KBM-7 (cell line): ENCODE data around the gene ACOT7.

Experiments used
- DNase-seq: peaks from one replicate; pipeline ENCODE4 v3.0.0-alpha.2; 2015
- in situ Hi-C: fragments of 300-500 bp; cut with MboI; formaldehyde crosslinking; loops from 2 replicates; pipeline ENCODE4 v1.14.3; 2020; ENCODE audit warnings: low sequenced_read_pairs, low pct_unique_long_range_greater_than_20kb, mixed read lengths

ACOT7 gene

DNA sequence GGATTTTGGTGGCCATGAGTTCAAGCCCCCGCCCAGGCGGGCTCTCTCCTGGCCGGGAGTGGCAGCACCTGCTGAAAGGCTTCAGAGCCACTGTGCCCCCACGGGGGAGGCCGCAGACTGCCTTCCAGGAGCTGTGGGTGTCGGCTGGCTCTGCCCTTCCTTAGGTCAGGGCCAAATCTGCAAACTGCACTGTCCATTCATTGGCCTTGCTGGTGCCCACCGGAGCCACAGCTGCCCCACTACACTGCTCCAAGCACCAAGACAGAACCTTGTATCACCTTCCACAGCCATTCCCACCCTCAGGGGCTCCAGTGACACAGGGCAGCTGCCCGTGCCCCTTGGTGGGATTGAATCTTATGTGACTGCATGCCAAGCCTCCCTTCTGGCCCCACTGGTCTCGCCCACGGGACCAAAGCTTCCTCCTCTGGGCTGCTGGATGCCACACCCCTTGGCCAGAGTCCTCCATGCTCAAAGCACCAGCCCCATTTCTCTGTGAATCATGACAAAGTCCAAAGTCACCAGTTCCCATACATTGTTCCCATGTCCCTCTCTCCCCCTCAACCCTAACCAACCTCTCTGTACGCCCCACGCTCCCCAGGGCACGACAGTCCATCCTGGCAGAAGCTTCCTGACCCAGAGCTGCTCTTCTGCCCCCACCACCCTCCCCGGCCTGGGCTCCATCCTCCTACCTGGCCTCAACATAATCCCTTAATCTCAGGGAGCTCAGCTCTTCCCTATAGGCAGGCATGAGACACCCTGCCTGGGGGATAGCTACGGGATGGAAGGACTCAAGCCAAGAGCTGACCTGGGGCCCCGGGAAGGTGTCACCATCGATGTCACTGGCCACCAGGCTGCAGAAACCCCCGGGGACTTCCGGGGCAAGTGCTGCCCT lies 111.8 kb downstream of the ACOT7 start:
- in situ Hi-C loops: no loop called here
- no peak for DNase-seq

DNA sequence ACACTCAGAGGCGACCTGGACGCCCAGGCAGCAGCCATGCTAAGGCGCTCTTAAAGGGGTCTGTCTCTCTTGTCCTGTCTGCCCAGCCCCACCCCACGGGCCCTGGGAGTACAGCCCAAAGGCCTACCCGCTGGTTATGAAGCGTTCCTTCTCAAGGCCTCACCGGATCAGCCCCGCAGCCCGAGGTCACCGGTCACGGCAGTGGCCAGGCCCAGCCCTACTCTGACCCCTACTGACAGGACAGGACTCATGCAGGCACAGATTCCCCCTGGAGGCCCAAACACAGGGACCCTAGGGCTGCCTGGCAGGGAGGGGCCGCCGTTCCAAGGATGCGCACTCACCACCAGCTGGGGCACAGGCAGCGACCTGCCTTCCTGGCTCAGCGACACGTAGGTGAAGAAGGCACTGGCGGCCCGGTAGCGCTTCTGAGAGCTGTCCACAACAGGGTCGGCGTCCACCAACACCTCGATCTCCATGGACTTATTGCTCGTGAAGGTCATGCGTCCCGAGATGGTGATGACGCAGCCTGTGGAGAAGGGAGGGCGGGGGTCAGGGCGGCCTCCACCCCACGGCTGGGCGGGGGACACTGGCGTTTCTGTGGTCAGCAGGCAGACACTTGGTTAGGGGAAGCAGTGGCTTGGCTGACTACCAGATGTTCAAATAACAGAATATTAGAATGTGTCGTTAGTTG lies 112.7 kb downstream of the ACOT7 start:
- DNase-seq: no peak
- in situ Hi-C loops: no loop called here

DNA sequence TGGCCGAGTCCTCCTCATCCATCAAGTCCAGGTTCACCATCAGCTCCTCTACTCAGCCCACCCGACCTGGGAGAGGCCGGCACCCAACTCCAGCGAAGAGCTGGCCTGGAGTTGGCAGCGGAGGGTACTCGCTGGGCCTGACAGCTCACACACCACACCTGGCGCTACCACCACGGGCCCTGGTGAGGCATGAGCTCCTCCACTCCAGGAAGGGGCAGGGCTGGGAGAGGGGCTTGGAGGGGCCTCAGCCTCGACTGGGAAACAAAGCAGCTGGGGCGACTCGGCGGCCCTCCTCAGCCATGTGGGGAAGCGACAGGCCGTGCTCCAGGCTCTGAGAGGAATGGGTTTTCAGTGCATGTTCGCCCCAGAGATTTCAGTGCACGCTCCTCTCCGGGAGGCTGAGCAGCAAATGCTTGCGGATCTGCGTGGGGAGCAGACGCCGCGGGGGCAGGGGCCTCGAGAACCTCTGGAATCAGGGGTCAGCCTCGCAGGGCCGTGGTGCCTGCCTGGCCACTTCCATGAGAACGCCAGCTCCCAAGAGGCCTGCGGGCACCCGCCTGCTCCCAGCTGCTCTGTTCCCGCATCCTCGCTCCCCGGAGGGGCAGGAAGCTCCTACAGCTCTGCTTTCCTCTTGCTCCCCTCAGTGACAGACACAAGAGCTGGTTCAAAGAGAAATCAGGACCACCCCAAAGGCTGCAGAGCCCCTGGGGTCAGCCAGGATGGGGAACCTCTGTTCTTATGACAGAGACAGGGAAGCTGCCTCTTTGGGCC lies 113.8 kb downstream of the ACOT7 start:
- no peak for DNase-seq
- in situ Hi-C loops: no loop called here

DNA sequence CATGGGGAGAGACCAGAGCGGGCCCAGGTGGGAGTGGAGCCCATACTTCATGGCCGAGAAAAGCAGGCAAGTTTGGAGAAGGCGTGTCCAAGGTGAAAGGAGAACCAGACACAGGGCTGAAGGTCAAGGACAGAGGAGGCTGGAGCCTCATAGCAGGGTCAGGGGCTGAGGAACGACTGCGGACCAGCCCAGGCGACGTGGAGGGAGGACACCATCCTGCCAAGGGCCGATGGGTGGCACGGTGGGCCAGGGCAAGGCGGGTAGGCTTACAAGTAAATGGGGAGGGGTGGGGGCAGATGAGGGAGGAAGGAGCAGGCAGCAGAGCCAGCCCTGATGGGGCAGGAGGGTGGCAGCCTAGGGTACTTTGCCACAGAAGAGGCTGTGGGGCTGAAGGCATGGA lies 114.5 kb downstream of the ACOT7 start:
- in situ Hi-C loops: no loop called here

DNA sequence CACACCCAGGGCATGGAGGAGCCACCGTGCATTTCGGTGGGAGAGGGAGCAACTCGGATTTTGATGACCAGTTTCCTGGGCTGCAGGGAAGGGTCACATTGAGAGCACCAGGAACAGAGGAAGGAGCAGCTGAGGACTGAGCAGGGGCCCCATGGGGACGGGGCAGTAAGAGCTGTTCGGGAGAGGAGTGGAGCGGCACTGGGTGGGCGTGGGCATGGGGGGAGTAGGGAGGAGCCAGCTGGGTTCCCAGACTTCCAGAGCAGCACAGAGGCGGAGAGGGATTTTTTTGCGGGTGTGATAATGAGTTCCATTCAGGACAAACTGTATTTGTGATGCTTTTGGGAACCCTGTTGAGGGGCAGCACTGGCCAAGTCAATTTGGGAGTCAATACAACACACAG lies 115.3 kb downstream of the ACOT7 start:
- no peak for DNase-seq
- in situ Hi-C loops: no loop called here

More for the DNA sequence above, 114.5 kb downstream of the ACOT7 start:
- DNase-seq: no peak

DNA sequence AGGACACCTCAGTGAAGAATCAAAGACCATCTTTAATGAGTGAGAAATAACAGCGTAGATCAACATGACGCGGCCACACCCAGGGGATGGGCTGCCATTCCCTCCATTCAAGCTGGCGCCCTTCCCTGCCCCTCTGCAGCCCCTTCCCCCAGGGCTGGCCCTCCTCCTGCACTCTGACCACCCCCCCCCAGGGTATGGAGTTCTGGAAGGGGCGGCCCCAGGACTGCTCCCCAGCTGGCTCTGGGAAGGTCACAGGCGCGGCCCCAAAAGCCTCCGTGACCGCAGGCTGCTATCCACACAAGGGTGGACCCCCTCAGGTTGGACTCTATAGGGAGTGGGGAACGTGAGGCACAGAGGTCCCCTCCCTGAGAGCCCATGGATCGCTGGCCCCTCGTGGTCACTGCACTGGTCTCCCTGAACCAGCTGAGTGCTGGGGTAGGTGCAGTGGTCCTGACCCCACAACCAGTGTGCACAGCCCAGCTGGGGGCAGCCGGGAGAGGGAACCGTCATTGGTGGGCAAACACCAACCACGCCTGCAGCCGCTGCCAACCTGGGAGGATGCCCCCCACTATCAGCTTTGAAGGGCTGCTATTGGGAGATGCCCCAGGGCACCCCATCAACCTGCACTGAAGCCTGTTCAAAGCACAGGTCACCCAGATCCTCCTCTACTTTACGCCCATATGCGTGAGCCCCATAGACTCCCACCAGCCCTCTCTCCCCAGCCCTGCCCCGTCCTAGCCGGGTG lies 116.6 kb downstream of the ACOT7 start:
- no peak for DNase-seq
- in situ Hi-C loops: no loop called here

DNA sequence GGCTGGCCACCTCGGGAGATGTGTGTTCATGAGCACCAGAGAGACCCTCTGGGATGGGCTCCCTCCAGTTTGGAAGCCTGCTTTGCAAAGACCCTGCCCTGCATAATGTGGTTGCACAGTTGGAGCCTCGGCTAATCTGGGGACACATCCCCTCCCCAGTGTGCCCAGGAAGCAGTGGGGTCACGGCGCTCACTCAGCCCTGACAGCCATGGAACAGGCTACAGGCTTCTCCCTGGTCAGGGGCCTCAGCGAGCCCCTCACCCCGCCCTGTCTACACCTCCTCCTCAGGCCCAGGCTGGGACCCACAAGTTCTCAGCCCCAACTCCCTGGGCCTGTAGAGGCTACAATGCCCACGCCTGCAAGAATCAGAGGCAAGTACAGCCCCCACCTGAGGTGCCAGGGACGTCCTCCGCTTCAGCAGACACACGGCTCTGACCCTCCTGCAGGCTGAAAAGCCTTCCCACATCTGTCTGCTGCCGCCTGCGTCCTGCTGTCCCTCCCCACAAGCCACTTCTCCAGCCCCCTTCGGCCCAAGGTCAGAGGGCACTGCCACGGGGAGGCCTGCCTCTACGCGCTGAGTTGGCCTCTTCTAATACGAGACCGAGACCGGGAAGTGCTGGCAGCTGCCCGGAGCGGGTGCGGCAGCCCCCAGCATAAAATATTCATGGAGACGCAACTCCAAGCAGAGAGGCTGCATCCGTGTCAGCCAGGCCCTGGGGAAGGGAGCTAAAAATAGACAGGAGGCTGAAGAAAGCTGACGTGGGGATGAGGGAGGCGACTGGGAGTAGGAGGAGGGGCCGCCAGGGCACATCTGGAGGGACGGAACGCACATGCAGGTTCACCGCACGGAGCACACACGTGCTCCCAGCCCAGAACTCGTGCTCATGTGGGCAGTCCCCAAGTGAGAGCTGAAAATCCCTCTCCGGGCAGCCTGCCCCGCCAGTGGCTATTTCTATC lies 117.5 kb downstream of the ACOT7 start:
- in situ Hi-C loops: no loop called here
- no peak for DNase-seq

DNA sequence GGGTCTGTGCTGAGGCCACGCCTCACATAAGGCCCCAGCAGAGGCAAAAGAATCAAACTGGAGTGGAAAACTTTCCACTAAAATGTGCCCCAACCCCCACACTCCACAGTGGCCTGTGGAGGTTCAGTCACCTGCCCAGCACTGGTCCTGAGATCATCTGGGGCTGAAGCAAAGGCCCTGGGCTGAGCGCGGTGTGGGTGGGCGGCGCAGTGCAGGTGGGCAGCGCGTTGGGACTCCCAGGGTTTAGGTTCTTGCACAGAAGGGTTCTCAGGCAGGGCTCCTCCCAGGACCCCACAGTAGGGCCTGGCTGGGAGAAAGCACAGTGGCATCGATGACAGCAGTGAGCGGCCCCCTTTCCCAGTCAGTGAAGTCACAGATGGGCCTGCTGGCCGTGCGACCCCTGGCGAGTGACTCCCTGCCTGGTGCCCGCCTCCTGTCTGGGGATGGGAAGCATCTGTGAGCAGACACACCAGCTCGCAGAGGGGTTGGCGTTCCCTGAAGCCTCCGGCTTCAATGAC lies 118.9 kb downstream of the ACOT7 start:
- in situ Hi-C loops: no loop called here
- DNase-seq: no peak

DNA sequence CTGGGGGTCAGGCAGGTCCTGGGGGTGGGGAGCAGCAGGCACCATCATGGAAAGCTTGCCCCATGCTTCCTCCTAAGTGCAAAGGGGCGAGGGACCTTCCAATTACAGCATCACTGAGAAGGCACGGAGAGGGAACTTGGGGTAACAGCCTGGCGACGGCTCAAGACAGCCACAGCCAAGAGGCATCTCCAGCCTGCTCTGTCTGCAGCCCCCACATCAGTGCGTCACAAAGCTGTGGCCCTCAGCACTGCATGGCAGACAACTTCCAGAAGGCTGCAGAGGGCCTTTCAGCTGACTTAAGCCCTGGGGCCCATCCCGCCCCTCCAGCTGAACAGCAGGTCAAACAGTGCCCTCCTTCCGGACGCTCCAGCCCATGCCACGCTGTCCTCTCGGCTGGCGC lies 119.5 kb downstream of the ACOT7 start:
- no peak for DNase-seq
- in situ Hi-C loops: no loop called here

DNA sequence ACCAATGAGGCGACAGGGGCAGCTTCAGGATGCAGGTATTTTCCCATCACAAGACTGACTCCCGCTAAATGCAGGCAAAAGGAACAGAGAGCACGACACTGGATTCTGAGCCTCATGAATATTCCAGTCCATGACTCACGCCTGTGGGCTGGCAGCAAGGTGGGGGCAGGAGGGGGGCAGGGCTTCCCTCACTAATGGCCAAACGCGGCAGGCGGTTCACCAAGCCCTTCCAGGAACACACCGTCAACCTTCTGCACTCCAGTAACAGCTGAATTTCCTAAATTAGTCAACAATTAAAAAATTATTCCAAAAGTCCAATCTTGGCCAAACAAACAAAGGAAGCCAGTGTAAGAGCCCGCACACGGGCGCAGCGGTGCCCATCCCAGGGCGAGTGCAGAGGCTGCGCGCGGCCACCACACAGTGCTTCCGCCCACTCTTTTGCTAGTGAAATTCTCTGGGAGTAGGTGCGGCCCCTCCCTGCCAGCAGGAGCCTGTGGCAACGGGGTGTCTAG lies 120.1 kb downstream of the ACOT7 start:
- in situ Hi-C loops: no loop called here
- no peak for DNase-seq

DNA sequence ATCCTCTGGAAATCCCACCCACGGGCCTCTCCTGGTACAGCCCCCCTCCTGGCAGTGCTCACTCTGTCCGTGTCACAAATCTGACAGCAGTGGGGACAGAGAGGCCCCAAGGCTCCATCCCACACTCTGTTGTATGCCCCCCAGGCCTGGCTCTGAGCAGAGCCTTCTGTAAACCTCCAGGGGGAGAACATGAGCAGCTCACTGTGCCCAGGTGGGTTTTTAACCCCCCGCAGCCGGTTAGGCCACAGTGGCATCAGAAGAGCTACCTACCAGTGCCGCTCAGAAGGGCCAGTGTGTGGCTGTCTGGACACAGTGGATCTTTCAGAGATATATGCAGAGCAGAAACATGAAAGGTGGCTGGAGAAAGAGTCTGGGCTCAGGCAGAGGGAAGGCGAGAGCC lies 120.7 kb downstream of the ACOT7 start:
- in situ Hi-C loops: no loop called here

DNA sequence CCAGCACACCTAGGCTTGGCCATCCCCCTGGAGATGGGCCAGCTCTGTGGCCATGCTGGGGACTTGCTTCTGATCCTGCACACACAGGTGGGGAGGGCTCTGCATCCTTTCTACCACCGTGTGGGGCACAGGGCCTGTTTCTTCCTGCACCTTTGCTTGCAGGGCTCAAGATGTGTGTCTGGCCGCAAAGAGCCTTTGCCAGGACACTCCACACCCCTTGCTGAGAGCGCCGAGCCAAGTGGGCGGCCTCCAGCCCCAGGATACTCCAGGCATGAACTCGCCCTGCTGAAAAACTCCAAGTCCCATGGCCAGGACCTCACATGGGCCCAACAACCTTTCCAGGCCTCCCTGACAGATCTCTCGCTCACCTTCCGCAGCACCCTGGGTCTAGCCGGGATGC lies 121.1 kb downstream of the ACOT7 start:
- in situ Hi-C loops: no loop called here
- no peak for DNase-seq

More for the DNA sequence above, 120.7 kb downstream of the ACOT7 start:
- no peak for DNase-seq

DNA sequence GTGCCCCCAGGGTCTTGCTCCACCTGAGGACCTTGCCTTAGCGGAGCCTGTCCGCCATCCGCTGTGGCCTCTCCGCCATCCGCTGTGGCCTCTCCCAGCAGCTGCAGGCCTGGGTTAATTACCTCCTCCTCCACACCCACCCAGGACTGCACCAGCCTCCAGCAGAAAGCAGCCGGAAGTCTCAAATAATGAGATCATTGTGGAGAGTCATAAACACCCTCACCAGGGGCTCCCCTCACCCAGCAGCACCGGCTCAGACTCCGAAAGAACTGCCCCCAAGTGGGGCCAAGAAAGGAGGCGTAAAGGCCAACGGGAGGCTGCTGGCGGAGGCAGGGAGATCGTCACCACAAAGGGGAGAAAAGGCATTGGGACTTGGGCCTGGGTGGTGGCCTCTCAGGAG lies 122.0 kb downstream of the ACOT7 start:
- in situ Hi-C loops: no loop called here
- no peak for DNase-seq

DNA sequence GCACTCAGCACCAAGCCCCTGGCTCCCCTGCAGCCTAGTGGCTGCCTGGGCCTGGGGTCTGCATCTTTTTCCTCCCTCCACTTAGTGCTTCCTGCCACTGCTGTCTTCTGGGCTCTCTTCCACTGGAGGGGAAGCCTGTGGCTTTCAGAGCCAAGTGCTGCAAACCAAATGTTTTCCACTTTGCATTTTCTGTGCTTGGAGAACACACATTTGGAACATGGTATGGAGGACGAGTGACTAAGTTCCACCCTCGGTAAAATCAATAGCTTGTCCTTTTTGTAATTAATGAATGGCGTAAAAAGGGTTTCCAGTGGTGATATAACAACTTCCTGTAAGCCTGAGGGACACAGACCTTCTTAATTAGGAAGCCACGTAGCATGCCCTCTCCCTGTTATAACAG lies 122.6 kb downstream of the ACOT7 start:
- DNase-seq: no peak
- in situ Hi-C loops: no loop called here

DNA sequence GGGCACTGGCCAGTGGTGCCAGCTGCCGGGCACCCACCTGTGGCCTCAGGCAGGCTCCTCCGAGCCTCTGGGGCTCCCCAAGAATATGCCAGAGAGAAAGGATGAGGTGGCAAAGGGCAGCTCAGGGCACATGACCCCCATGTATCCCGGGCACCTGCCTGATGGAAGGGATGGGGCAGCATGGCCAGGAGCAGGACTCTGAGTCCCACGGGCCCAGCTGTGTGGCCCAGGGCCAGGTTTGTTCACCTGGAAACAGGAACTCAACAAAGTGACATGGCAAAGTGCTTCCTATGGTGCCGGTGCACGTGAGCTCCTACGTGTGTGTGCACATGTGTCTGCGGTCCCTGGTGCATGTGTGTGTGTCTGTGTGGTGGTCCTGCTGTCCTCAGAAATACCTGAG lies 123.2 kb downstream of the ACOT7 start:
- DNase-seq: no peak
- in situ Hi-C loops: no loop called here

DNA sequence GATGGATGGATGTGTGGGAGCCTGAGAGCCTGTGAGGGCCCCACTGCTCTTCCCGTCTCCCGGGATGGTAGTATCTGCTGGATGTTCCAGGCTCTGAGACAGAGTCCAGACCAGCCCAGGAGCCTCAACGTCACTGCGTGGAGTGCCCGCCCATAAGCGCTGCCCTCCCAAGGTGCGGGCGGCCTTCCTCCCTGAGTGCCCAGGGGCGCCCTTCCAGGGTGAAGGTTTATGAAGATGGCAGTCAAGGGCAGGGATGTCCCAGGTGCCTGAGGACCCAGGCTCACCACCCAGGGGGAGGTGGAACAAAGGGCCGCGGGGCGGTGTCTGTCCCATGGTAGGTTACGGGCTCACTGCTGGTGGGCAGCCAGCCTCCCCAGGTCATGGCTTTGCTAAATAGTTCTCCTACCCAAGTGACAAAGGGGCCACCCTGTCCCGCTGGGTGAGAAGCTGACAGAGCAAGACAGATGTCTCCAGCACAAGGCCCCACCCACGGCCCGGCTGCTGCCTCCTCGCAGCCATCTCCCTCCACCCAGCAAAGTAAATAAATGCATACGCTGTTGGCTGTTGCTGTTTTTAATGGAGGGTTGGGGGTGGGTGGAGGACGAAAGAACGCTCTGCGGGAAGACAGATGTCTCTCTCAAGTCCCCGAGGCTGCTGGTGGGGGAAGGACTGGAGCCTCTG lies 123.7 kb downstream of the ACOT7 start:
- DNase-seq: no peak
- in situ Hi-C loops: no loop called here

DNA sequence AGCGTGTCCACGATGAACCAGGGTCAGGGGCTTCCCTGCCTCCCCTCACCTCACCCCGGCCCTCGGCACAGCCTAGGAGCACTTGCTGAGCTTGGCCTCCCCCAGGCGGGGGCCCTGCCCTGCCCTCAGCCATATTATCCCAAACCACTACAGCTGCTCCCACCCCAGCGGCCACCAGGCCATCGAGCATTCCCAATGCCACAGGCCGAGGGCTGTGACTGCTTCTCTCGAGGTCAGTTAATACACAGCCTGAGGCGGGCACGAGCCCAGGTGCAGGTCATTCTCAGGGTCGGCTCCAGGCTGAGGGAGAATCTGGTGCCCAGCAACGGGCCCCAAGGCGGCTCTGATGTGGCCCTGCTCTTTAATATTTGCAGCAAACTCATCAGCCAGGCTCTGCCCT lies 124.3 kb downstream of the ACOT7 start:
- DNase-seq: no peak
- in situ Hi-C loops: no loop called here
